ENCODE data around the gene CEP83. TPM values are rescaled to one million over a fixed set of nuclear protein-coding genes. Genes with fewer than 3 reads are reported as not detected.
"Not testable (repeated sequence)": the region's sequence is repeated elsewhere in the genome, so short reads cannot be mapped to it uniquely, and the experiment has no call there.

The CEP83 gene
- 30.3 TPM for total RNA-seq (ENCODE audit: insufficient read depth, low replicate concordance)

- DNase-seq (ENCODE audit: low spot score) = peak; percentile 97
These were observed at the start of gene CEP83 for GRCh38 chr12:94459728-94460615. Gene CEP83 (minus strand): TSS chr12:94459867. CDS start chr12:94412490, 47,377 bp downstream.

GRCh38 chr12:94509317-94509716, 49.6 kb upstream of the CEP83 start:
- no peak for DNase-seq (ENCODE audit: low spot score)

GRCh38 chr12:94507455-94507854, 47.8 kb upstream of the CEP83 start:
- DNase-seq (ENCODE audit: low spot score) = no peak

GRCh38 chr12:94504386-94504785, 44.7 kb upstream of the CEP83 start:
- no peak for DNase-seq (ENCODE audit: low spot score)

- DNase-seq (ENCODE audit: low spot score) = no peak
These were observed 44.0 kb upstream of the CEP83 start for GRCh38 chr12:94503619-94504018.

GRCh38 chr12:94500831-94501567, 41.3 kb upstream of the CEP83 start:
- DNase-seq (ENCODE audit: low spot score) = no peak

- no peak for DNase-seq (ENCODE audit: low spot score)
These were observed 39.0 kb upstream of the CEP83 start for GRCh38 chr12:94498698-94499097.

GRCh38 chr12:94498073-94498472, 38.4 kb upstream of the CEP83 start:
- no peak for DNase-seq (ENCODE audit: low spot score)

GRCh38 chr12:94495445-94496115, 35.9 kb upstream of the CEP83 start:
- DNase-seq (ENCODE audit: low spot score) = no peak

- no peak for DNase-seq (ENCODE audit: low spot score)
These were observed 31.8 kb upstream of the CEP83 start for GRCh38 chr12:94491489-94491888.

- DNase-seq (ENCODE audit: low spot score) = peak; percentile 95
These were observed 28.8 kb upstream of the CEP83 start for GRCh38 chr12:94488463-94488862.

- DNase-seq (ENCODE audit: low spot score) = no peak
These were observed 22.1 kb upstream of the CEP83 start for GRCh38 chr12:94481734-94482133.

GRCh38 chr12:94469522-94469921, 9.9 kb upstream of the CEP83 start:
- no peak for DNase-seq (ENCODE audit: low spot score)

- no peak for DNase-seq (ENCODE audit: low spot score)
These were observed 921 bp upstream of the CEP83 start for GRCh38 chr12:94460616-94460959.

- peak; percentile 38 for DNase-seq (ENCODE audit: low spot score)
These were observed 565 bp downstream of the CEP83 start for GRCh38 chr12:94458877-94459727.

GRCh38 chr12:94457311-94457710, 2.4 kb downstream of the CEP83 start:
- no peak for DNase-seq (ENCODE audit: low spot score)

GRCh38 chr12:94454318-94454717, 5.3 kb downstream of the CEP83 start:
- DNase-seq (ENCODE audit: low spot score) = not testable (repeated sequence)

GRCh38 chr12:94445662-94446061, 14.0 kb downstream of the CEP83 start:
- DNase-seq (ENCODE audit: low spot score) = no peak

- DNase-seq (ENCODE audit: low spot score) = no peak
These were observed 22.4 kb downstream of the CEP83 start for GRCh38 chr12:94437303-94437702.

- DNase-seq (ENCODE audit: low spot score) = no peak
These were observed 24.1 kb downstream of the CEP83 start for GRCh38 chr12:94435511-94435927.

- DNase-seq (ENCODE audit: low spot score) = peak; percentile 20
These were observed 25.5 kb downstream of the CEP83 start for GRCh38 chr12:94434171-94434570.

Data from umbilical cord (tissue), 2 donors.